HepG2 (cell line): ENCODE results near the gene RIPOR1. TPM values are rescaled to one million over a fixed set of nuclear protein-coding genes. Genes with fewer than 3 reads are reported as not detected.

Source experiments
- CEBPB ChIP-seq: IDR thresholded peaks from 2 replicates; pipeline ENCODE4 v1.6.1; 2011; ENCODE audit warnings: low read depth, low read length, improper control_type of control experiment, borderline replicate concordance
- CEBPG ChIP-seq: IDR thresholded peaks from 2 replicates; pipeline ENCODE4 v1.6.1; 2016
- FOXA3 ChIP-seq: IDR thresholded peaks from 2 replicates; pipeline ENCODE4 v1.6.1; 2016; ENCODE audit warnings: missing genetic modification reagents, missing compliant biosample characterization
- FOXJ3 ChIP-seq: sonication (generic); formaldehyde crosslinking; IDR thresholded peaks from 2 replicates; pipeline ENCODE4 v1.4.0; 2020; ENCODE audit warnings: missing genetic modification reagents, mild to moderate bottlenecking, borderline replicate concordance
- HDAC1 ChIP-seq: sonication (generic); formaldehyde crosslinking; IDR thresholded peaks from 2 replicates; pipeline ENCODE4 v1.5.1; 2020; ENCODE audit warnings: mild to moderate bottlenecking, missing genetic modification reagents
- HNRNPL ChIP-seq: fragments of 200-400 bp; formaldehyde crosslinking; IDR thresholded peaks from 2 replicates; pipeline ENCODE4 v1.6.1; 2017; ENCODE audit warnings: mild to moderate bottlenecking, low read depth, low read length
- ISL2 ChIP-seq: sonication (generic); formaldehyde crosslinking; IDR thresholded peaks from 2 replicates; pipeline ENCODE4 v1.5.0; 2020; ENCODE audit warnings: missing genetic modification reagents
- LCORL ChIP-seq, 2 experiments: fragments of 450-650 bp in 1 of 2; sonication (generic) in 1 of 2; formaldehyde crosslinking in 1 of 2; IDR thresholded peaks; 2 replicates each; pipeline versions ENCODE4 v1.5.0 to v1.6.1; 2017 to 2020; ENCODE audit warnings: antibody characterized with exemption in 1 of 2, missing genetic modification reagents in 1 of 2
- MAFK ChIP-seq, 2 experiments: IDR thresholded peaks in 1 of 2; conservative IDR thresholded peaks in 1 of 2; 2 replicates each; pipeline ENCODE4 v1.6.1; 2011; ENCODE audit warnings: improper control_type of control experiment in 2 of 2, low read length in 2 of 2
- MBNL3 ChIP-seq: fragments of 250-450 bp; sonication (Bioruptor Pico); conservative IDR thresholded peaks from 2 replicates; pipeline ENCODE4 v1.8.0; 2022; ENCODE audit warnings: mild to moderate bottlenecking, inconsistent platforms
- MXI1 ChIP-seq: IDR thresholded peaks from 3 replicates; pipeline ENCODE4 v1.6.1; 2012; ENCODE audit warnings: low read depth, low read length, inconsistent platforms, borderline replicate concordance
- NAIF1 ChIP-seq: sonication (generic); formaldehyde crosslinking; IDR thresholded peaks from 2 replicates; pipeline ENCODE4 v1.5.0; 2020; ENCODE audit warnings: mild to moderate bottlenecking, missing genetic modification reagents, borderline replicate concordance
- NFE2L1 ChIP-seq: sonication (generic); formaldehyde crosslinking; IDR thresholded peaks from 2 replicates; pipeline ENCODE4 v1.4.0; 2020; ENCODE audit warnings: missing genetic modification reagents, mild to moderate bottlenecking, borderline replicate concordance
- RAD51 ChIP-seq: fragments of 450-650 bp; IDR thresholded peaks from 2 replicates; pipeline ENCODE4 v1.6.1; 2016; ENCODE audit warnings: borderline replicate concordance
- SMAD3 ChIP-seq: sonication (generic); formaldehyde crosslinking; IDR thresholded peaks from 2 replicates; pipeline ENCODE4 v1.4.0; 2020; ENCODE audit warnings: missing genetic modification reagents
- SMAD9 ChIP-seq: sonication (generic); formaldehyde crosslinking; IDR thresholded peaks from 2 replicates; pipeline ENCODE4 v1.5.1; 2020; ENCODE audit warnings: mild to moderate bottlenecking, missing genetic modification reagents
- TP53 ChIP-seq: sonication (generic); formaldehyde crosslinking; conservative IDR thresholded peaks from 2 replicates; pipeline ENCODE4 v1.4.0; 2020; ENCODE audit warnings: missing genetic modification reagents
- ZNF564 ChIP-seq: sonication (generic); formaldehyde crosslinking; IDR thresholded peaks from 2 replicates; pipeline ENCODE4 v1.8.1; 2023; ENCODE audit warnings: mild to moderate bottlenecking, missing genetic modification reagents
- ZNF614 ChIP-seq: IDR thresholded peaks from 2 replicates; pipeline ENCODE4 v1.6.1; 2018; ENCODE audit warnings: missing biosample characterization, missing genetic modification reagents, inconsistent platforms, borderline replicate concordance
- ZNF777 ChIP-seq: sonication (generic); formaldehyde crosslinking; IDR thresholded peaks from 2 replicates; pipeline ENCODE4 v1.4.0; 2020; ENCODE audit warnings: missing genetic modification reagents
- polyA plus RNA-seq, 8 experiments: library from polyadenylated mRNA; depleted of rRNA in 3 of 8; stranded (reverse) in 7 of 8; unstranded in 1 of 8; fragments of >200 nt; fragmentation: Illumina TruSeq in 4 of 8; extraction: Trizol in 4 of 8; gene quantifications; 2 replicates each; pipeline versions ENCODE4 v1.2.1 to v1.2.3, GENCODE V29; 2011 to 2016; ENCODE audit warnings: low read depth in 4 of 8, missing spikeins in 1 of 8, mixed read lengths in 1 of 8; ENCODE audit not compliant: insufficient read depth in 1 of 8
- total RNA-seq, 5 experiments: library from RNA; depleted of rRNA; stranded (reverse); fragments of >200 nt; fragmentation: Illumina TruSeq; extraction: Trizol; gene quantifications; 2 replicates each; pipeline ENCODE4 v1.2.3, GENCODE V29; 2016; ENCODE audit warnings: low read depth in 1 of 5
- TF ChIP-seq, protein P1 (sequence below): sonication (generic); formaldehyde crosslinking; IDR thresholded peaks from 2 replicates; pipeline ENCODE4 v1.4.0; 2020; ENCODE audit warnings: missing genetic modification reagents
- TF ChIP-seq, protein P2 (sequence below): sonication (generic); formaldehyde crosslinking; IDR thresholded peaks from 2 replicates; pipeline ENCODE4 v1.4.0; 2020; ENCODE audit warnings: missing genetic modification reagents
- TF ChIP-seq, protein P3 (sequence below): sonication (generic); formaldehyde crosslinking; IDR thresholded peaks from 2 replicates; pipeline ENCODE4 v1.8.0; 2023; ENCODE audit warnings: mild to moderate bottlenecking, missing genetic modification reagents
- TF ChIP-seq, protein P4 (sequence below): sonication (generic); formaldehyde crosslinking; IDR thresholded peaks from 2 replicates; pipeline ENCODE4 v1.5.1; 2020; ENCODE audit warnings: missing genetic modification reagents, mild to moderate bottlenecking, borderline replicate concordance
- TF ChIP-seq, protein P5 (sequence below): sonication (generic); formaldehyde crosslinking; IDR thresholded peaks from 2 replicates; pipeline ENCODE4 v1.8.0; 2022; ENCODE audit warnings: mild to moderate bottlenecking, missing genetic modification reagents, moderate library complexity

RIPOR1 gene
- total and polyA plus RNA-seq, 2 of the 13 experiments (the other 11 are each of a cell fraction or from before 2014, with no cell fraction given) = 4.6 to 8.1 TPM

DNA sequence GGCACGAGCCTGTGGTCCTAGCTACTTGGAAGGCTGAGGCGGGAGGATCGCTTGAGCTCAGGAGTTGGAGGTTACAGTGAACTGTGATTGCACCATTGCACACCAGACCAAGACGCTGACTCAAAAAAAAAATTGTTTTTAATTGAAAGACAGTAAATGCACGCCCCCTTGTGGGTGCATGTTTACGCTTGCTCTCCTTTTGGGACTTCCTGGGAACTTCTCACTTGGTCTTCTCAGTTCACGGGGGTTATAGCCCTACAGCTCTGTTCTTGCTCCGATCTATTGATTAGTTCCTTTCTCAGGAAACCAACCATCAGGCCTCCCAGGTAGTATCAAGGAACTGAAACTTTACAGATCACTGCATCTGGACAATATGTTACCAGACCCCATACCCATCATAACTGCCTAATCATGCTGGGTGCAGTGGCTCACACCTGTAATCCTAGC, 14.2 kb upstream of the RIPOR1 start (continued):
- TF ChIP-seq, protein P1, sequence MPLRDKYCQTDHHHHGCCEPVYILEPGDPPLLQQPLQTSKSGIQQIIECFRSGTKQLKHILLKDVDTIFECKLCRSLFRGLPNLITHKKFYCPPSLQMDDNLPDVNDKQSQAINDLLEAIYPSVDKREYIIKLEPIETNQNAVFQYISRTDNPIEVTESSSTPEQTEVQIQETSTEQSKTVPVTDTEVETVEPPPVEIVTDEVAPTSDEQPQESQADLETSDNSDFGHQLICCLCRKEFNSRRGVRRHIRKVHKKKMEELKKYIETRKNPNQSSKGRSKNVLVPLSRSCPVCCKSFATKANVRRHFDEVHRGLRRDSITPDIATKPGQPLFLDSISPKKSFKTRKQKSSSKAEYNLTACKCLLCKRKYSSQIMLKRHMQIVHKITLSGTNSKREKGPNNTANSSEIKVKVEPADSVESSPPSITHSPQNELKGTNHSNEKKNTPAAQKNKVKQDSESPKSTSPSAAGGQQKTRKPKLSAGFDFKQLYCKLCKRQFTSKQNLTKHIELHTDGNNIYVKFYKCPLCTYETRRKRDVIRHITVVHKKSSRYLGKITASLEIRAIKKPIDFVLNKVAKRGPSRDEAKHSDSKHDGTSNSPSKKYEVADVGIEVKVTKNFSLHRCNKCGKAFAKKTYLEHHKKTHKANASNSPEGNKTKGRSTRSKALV (CRISPR knock-in tag) = no peak
- TF ChIP-seq FOXA3 (CRISPR knock-in tag) = peak; percentile 47
- TF ChIP-seq MBNL3 (CRISPR knock-in tag) = no peak
- TF ChIP-seq, protein P2, sequence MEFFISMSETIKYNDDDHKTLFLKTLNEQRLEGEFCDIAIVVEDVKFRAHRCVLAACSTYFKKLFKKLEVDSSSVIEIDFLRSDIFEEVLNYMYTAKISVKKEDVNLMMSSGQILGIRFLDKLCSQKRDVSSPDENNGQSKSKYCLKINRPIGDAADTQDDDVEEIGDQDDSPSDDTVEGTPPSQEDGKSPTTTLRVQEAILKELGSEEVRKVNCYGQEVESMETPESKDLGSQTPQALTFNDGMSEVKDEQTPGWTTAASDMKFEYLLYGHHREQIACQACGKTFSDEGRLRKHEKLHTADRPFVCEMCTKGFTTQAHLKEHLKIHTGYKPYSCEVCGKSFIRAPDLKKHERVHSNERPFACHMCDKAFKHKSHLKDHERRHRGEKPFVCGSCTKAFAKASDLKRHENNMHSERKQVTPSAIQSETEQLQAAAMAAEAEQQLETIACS (CRISPR knock-in tag) = no peak
- TF ChIP-seq, protein P3, sequence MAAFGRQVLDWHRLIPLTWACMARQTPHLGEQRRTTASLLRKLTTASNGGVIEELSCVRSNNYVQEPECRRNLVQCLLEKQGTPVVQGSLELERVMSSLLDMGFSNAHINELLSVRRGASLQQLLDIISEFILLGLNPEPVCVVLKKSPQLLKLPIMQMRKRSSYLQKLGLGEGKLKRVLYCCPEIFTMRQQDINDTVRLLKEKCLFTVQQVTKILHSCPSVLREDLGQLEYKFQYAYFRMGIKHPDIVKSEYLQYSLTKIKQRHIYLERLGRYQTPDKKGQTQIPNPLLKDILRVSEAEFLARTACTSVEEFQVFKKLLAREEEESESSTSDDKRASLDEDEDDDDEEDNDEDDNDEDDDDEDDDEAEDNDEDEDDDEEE (CRISPR knock-in tag) = 0 out of 2 replicates have a peak, but pooled peaks have one; percentile 34
- TF ChIP-seq HNRNPL = no peak
- peak; percentile 40; the same call in 1 of the 2 replicates for TF ChIP-seq SMAD3 (CRISPR knock-in tag)
- TF ChIP-seq ZNF564 (CRISPR knock-in tag) = no peak
- peak; percentile 49; the same call in 1 of the 2 replicates for TF ChIP-seq FOXJ3 (CRISPR knock-in tag)
- TF ChIP-seq ZNF614 = no peak
- no peak for TF ChIP-seq RAD51
- TF ChIP-seq TP53 (CRISPR knock-in tag) = 0 out of 2 replicates have a peak, but pooled peaks have one; percentile 35
- TF ChIP-seq ZNF777 = no peak
- TF ChIP-seq NFE2L1 (CRISPR knock-in tag) = no peak
- TF ChIP-seq NAIF1 = no peak
- TF ChIP-seq HDAC1 (CRISPR knock-in tag) = no peak
- TF ChIP-seq, protein P4, sequence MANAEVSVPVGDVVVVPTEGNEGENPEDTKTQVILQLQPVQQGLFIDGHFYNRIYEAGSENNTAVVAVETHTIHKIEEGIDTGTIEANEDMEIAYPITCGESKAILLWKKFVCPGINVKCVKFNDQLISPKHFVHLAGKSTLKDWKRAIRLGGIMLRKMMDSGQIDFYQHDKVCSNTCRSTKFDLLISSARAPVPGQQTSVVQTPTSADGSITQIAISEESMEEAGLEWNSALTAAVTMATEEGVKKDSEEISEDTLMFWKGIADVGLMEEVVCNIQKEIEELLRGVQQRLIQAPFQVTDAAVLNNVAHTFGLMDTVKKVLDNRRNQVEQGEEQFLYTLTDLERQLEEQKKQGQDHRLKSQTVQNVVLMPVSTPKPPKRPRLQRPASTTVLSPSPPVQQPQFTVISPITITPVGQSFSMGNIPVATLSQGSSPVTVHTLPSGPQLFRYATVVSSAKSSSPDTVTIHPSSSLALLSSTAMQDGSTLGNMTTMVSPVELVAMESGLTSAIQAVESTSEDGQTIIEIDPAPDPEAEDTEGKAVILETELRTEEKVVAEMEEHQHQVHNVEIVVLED (CRISPR knock-in tag) = peak; percentile 33; the same call in 1 of the 2 replicates
- TF ChIP-seq LCORL (IDR thresholded peaks at IDR 0.05) = no peak
- 0 out of 2 replicates have a peak, but pooled peaks have one; percentile 19 for TF ChIP-seq LCORL (CRISPR knock-in tag; IDR thresholded peaks at IDR 0.05)
- peak; percentile 73 for TF ChIP-seq CEBPG (CRISPR knock-in tag)
- TF ChIP-seq MAFK (conservative IDR thresholded peaks at IDR 0.05 in 1 of 2, IDR thresholded peaks at IDR 0.05 in 1 of 2; ENCODE audit: low read length in 2 of 2) = peak in 1 of 2 experiments; percentile 31; a peak in 1 of 4 replicates
- TF ChIP-seq, protein P5, sequence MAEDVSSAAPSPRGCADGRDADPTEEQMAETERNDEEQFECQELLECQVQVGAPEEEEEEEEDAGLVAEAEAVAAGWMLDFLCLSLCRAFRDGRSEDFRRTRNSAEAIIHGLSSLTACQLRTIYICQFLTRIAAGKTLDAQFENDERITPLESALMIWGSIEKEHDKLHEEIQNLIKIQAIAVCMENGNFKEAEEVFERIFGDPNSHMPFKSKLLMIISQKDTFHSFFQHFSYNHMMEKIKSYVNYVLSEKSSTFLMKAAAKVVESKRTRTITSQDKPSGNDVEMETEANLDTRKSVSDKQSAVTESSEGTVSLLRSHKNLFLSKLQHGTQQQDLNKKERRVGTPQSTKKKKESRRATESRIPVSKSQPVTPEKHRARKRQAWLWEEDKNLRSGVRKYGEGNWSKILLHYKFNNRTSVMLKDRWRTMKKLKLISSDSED = no peak
- peak; percentile 61; the same call in 1 of the 2 replicates for TF ChIP-seq CEBPB
- 0 out of 2 replicates have a peak, but pooled peaks have one; percentile 30 for TF ChIP-seq ISL2
- no peak for TF ChIP-seq MXI1
- no peak for TF ChIP-seq SMAD9 (CRISPR knock-in tag)
